Endometrium (tissue), 2 donors: ENCODE measurements around the gene TRIM74.
"Not testable (repeated sequence)": the region's sequence is repeated elsewhere in the genome, so short reads cannot be mapped to it uniquely, and the experiment has no call there.

Experiments
- FAIRE-seq: peaks from 2 replicates; lab custom pipeline; 2012; peaks lifted over from hg19 to GRCh38; lab: Jason Lieb, UNC
- donor health status: control.
- donor health status: control.

TRIM74 gene

GRCh38 chr7:72954563-72955198 lies 14.6 kb downstream of the TRIM74 start:
- not testable (repeated sequence) for FAIRE-seq

GRCh38 chr7:72953901-72954562 lies 15.2 kb downstream of the TRIM74 start:
- not testable (repeated sequence) for FAIRE-seq

- not testable (repeated sequence) for FAIRE-seq
Observed at GRCh38 chr7:72950432-72950831, 18.8 kb downstream of the TRIM74 start.

GRCh38 chr7:72949686-72950085 lies 19.6 kb downstream of the TRIM74 start:
- FAIRE-seq, result not testable (repeated sequence)

- FAIRE-seq, result not testable (repeated sequence)
Observed at GRCh38 chr7:72949276-72949675, 20.0 kb downstream of the TRIM74 start.

GRCh38 chr7:72948714-72949113 lies 20.6 kb downstream of the TRIM74 start:
- not testable (repeated sequence) for FAIRE-seq

- not testable (repeated sequence) for FAIRE-seq
Observed at GRCh38 chr7:72946130-72946745, 23.0 kb downstream of the TRIM74 start.

- not testable (repeated sequence) for FAIRE-seq
Observed at GRCh38 chr7:72945597-72945996, 23.7 kb downstream of the TRIM74 start.

GRCh38 chr7:72944937-72945336 lies 24.3 kb downstream of the TRIM74 start:
- not testable (repeated sequence) for FAIRE-seq

- not testable (repeated sequence) for FAIRE-seq
Observed at GRCh38 chr7:72942956-72943355, 26.3 kb downstream of the TRIM74 start.

GRCh38 chr7:72942022-72942705 lies 27.1 kb downstream of the TRIM74 start:
- FAIRE-seq, result not testable (repeated sequence)

- not testable (repeated sequence) for FAIRE-seq
Observed at GRCh38 chr7:72928216-72928615, 41.0 kb downstream of the TRIM74 start.

GRCh38 chr7:72927791-72928190 lies 41.5 kb downstream of the TRIM74 start:
- not testable (repeated sequence) for FAIRE-seq

GRCh38 chr7:72925546-72926120 lies 43.6 kb downstream of the TRIM74 start:
- no peak for FAIRE-seq

GRCh38 chr7:72924733-72925545 lies 44.3 kb downstream of the TRIM74 start, which contains the start of gene POM121:
POM121 (plus strand) TSS chr7:72925095; CDS start chr7:72925122, 27 bp downstream.
- FAIRE-seq, result no peak

- FAIRE-seq, result no peak
Observed at GRCh38 chr7:72924386-72924732, 44.9 kb downstream of the TRIM74 start.

- FAIRE-seq, result no peak
Observed at GRCh38 chr7:72919256-72919775, 50.0 kb downstream of the TRIM74 start.

- FAIRE-seq, result not testable (repeated sequence)
Observed at GRCh38 chr7:72914756-72915525, 54.3 kb downstream of the TRIM74 start.

GRCh38 chr7:72913750-72914149 lies 55.5 kb downstream of the TRIM74 start:
- FAIRE-seq, result not testable (repeated sequence)

- FAIRE-seq, result not testable (repeated sequence)
Observed at GRCh38 chr7:72911395-72911794, 57.9 kb downstream of the TRIM74 start.
